ENCODE results near the gene NDUFA13.
A peak's percentile ranks its signal among the peaks of the same experiment; 100 is the strongest.

Gene NDUFA13

DNA sequence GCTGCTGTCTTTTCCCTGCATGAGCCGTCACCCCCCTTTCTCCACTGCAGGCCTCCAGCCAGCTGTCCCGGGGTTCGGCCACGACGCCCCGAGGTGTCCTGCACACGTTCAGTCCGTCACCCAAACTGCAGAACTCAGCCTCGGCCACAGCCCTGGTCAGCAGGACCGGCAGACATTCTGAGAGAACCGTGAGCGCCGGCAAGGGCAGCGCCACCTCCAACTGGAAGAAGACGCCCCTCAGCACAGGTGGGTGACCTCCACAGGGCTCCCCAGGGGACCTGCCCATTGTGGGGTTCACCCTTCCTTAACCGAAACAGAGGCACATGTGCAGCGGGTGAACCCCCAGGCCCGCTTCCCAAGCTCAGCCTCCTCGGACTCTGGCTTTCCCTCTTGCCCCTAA, 13.7 kb upstream of the NDUFA13 start (continued):
- TF ChIP-seq ZNF701 (tag by site-specific recombination; IDR thresholded peaks at IDR 0.05) (no peak), ZNF423 (tag by site-specific recombination; IDR thresholded peaks at IDR 0.05) (no peak), MYNN (tag by site-specific recombination; IDR thresholded peaks at IDR 0.05; ENCODE audit: borderline replicate concordance) (no peak)

GRCh38 chr19:19502808-19503602, 13.0 kb upstream of the NDUFA13 start:
- no peaks in the 10 kb centered on the region for H3K9me3 ChIP-seq (ENCODE audit: control insufficient read depth, insufficient read depth, low read depth, low read length)
- H3K4me1 ChIP-seq (ENCODE audit: control insufficient read depth, insufficient read depth, low read length): no peaks in the 10 kb centered on the region
- ChIA-PET CTCF (no interaction called here), POLR2A (no interaction called here)
- no peak overlapping the region for H3K27ac ChIP-seq (ENCODE audit: extremely low read depth, low read depth, low read length)
- no peak overlapping the region for H3K4me3 ChIP-seq (ENCODE audit: low read depth, low read length)
- peak; percentile 47; the same call in 1 of the 2 replicates for TF ChIP-seq ZNF133 (tag by site-specific recombination; IDR thresholded peaks at IDR 0.05)
- TF ChIP-seq ZSCAN5A (tag by site-specific recombination; IDR thresholded peaks at IDR 0.05): no peak
- peaks cover 4 to 96% of the 10 kb centered on the region in 2 experiments; a peak in 2 of 3 replicates for H3K36me3 ChIP-seq (ENCODE audit: control insufficient read depth in 2 of 2, insufficient read depth in 1 of 2, low read length in 2 of 2)

- no peaks in the 10 kb centered on the region for H3K9me3 ChIP-seq (ENCODE audit: control insufficient read depth, insufficient read depth, low read depth, low read length)
- H3K27ac ChIP-seq (ENCODE audit: extremely low read depth, low read depth, low read length): no peak overlapping the region
- H3K4me3 ChIP-seq (ENCODE audit: low read depth, low read length): no peak overlapping the region
- TF ChIP-seq, protein P1, sequence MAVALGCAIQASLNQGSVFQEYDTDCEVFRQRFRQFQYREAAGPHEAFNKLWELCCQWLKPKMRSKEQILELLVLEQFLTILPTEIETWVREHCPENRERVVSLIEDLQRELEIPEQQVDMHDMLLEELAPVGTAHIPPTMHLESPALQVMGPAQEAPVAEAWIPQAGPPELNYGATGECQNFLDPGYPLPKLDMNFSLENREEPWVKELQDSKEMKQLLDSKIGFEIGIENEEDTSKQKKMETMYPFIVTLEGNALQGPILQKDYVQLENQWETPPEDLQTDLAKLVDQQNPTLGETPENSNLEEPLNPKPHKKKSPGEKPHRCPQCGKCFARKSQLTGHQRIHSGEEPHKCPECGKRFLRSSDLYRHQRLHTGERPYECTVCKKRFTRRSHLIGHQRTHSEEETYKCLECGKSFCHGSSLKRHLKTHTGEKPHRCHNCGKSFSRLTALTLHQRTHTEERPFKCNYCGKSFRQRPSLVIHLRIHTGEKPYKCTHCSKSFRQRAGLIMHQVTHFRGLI (tag by site-specific recombination; IDR thresholded peaks at IDR 0.05): no peak
- TF ChIP-seq ZNF146 (tag by site-specific recombination; IDR thresholded peaks at IDR 0.05): peak; percentile 91
- H3K36me3 ChIP-seq (ENCODE audit: control insufficient read depth in 2 of 2, insufficient read depth in 1 of 2, low read length in 2 of 2): peaks cover 4 to 76% of the 10 kb centered on the region in 2 experiments; a peak in 2 of 3 replicates
- ChIA-PET CTCF (interaction anchor here (0.6 to 0.9 kb wide), 2 partner anchors 14 to 474 kb away, joined by 3 read pairs; no protein-coding TSS in a partner anchor), POLR2A (interaction anchor here (0.6 to 1.5 kb wide), 2 partner anchors 11 to 18 kb away, joined by 3 to 6 read pairs; partner anchors contain the start of gene NDUFA13)
- no peaks in the 10 kb centered on the region for H3K4me1 ChIP-seq (ENCODE audit: control insufficient read depth, insufficient read depth, low read length)
Measured at GRCh38 chr19:19504754-19505668, 11.0 kb upstream of the NDUFA13 start.

DNA sequence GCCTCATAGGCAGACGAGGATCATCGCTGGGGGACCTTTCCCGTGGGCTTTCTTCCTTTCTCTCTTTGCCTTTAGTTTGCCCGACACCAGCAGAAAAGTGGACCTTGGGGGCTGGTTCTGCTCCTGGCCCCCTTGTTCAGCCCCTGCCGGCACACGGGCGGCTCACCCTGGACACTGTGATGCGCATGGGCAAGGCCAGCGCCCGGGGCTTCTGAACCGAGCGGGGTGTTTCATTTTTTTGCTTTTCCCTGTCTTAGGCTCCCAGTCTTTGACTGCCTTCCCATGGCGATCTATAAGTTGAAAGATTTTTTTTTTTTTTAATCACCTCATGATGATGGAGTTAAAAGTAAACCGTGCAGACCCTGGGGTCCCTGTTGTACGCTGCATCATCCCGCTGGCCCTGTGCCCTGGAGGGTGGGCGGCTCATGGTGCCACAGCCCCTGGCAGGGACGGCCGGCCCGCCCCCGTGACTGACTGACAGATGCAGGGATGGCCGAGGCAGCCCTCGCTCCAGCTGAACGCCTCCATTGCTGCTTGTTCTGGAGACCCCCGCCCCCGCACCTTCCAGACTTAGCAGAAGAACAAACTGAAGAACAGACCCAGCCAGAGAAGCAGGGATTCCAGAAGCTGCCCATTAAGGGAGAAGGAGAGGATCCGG, 10.2 kb upstream of the NDUFA13 start:
- TF ChIP-seq ZBTB8A (tag by site-specific recombination; IDR thresholded peaks at IDR 0.05) (no peak), ZFHX2 (tag by site-specific recombination; conservative IDR thresholded peaks at IDR 0.05) (peak; percentile 31; the same call in 1 of the 2 replicates)
- no peaks in the 10 kb centered on the region for H3K4me1 ChIP-seq (ENCODE audit: control insufficient read depth, insufficient read depth, low read length)
- POLR2A ChIA-PET: interaction anchor here (1.5 kb wide), 1 partner anchor 10 kb away, joined by 3 read pairs; the partner anchor contains the start of gene NDUFA13
- peaks cover 4 to 68% of the 10 kb centered on the region in 2 experiments; a peak in 2 of 3 replicates for H3K36me3 ChIP-seq (ENCODE audit: control insufficient read depth in 2 of 2, insufficient read depth in 1 of 2, low read length in 2 of 2)
- no peak overlapping the region for H3K4me3 ChIP-seq (ENCODE audit: low read depth, low read length)
- H3K9me3 ChIP-seq (ENCODE audit: control insufficient read depth, insufficient read depth, low read depth, low read length): no peaks in the 10 kb centered on the region
- H3K27ac ChIP-seq (ENCODE audit: extremely low read depth, low read depth, low read length): no peak overlapping the region
- CTCF ChIA-PET: no interaction called here
